Left lung (tissue), 10 donors: Measurements from ENCODE around the gene NTSR2. TPM values are rescaled to one million over a fixed set of nuclear protein-coding genes. Genes with fewer than 3 reads are reported as not detected.

Source experiments
- ATAC-seq: fragments of 200-7000 bp; cut with Tn5 transposase; one replicate; pipeline ENCODE4 v1.9.1; 2020; ENCODE audit warnings: moderate library complexity
- DNase-seq, 4 donors: peaks; one replicate each; pipeline ENCODE4 v3.0.0-alpha.2; 2013 to 2020
- H3K27ac ChIP-seq, 2 donors: fragments of 200-600 bp; sonication (generic) in 1 of 2; one replicate each; pipeline versions ENCODE4 v1.5.0 to v1.8.0; 2020 to 2021
- H3K27me3 ChIP-seq, 2 donors: fragments of 200-600 bp; sonication (generic) in 1 of 2; one replicate each; pipeline versions ENCODE4 v1.5.0 to v1.8.0; 2020 to 2021
- H3K36me3 ChIP-seq, 2 donors: fragments of 200-600 bp; sonication (generic) in 1 of 2; one replicate each; pipeline versions ENCODE4 v1.5.0 to v1.8.0; 2020 to 2021
- H3K4me1 ChIP-seq, 2 donors: fragments of 200-600 bp; one replicate each; pipeline ENCODE4 v1.8.0; 2021
- H3K4me3 ChIP-seq, 2 donors: fragments of 200-600 bp; sonication (generic) in 1 of 2; one replicate each; pipeline versions ENCODE4 v1.5.0 to v1.8.0; 2020 to 2021; ENCODE audit warnings: mild to moderate bottlenecking in 1 of 2
- H3K9me3 ChIP-seq, 2 donors: fragments of 200-600 bp; sonication (generic) in 1 of 2; one replicate each; pipeline versions ENCODE4 v1.5.0 to v1.8.0; 2020 to 2021
- intact Hi-C, 2 donors: fragments of 100-400 bp; cut with DNase I; formaldehyde crosslinking; loops; one replicate each; pipeline versions ENCODE4 v1.11.2 to v1.14.2; 2022
- polyA plus RNA-seq, 6 donors: library from polyadenylated mRNA; unstranded; fragments of 120-200 nt; gene quantifications; one replicate each; pipeline ENCODE4 v1.2.1, GENCODE V29; 2013; ENCODE audit not compliant: insufficient read length in 6 of 6
- total RNA-seq, 2 donors: library from RNA; stranded (reverse); fragmentation: NEBNext Ultra II Directional; extraction: Animal tissue kit (Norgen Biotek cat#: 25700); gene quantifications; one replicate each; pipeline ENCODE4 v1.2.1, GENCODE V29; 2021
- TF ChIP-seq, protein P1 (sequence below), 2 donors: fragments of 200-600 bp; sonication (generic) in 1 of 2; IDR thresholded peaks; one replicate each; pipeline versions ENCODE4 v1.5.0 to v1.8.0; 2021; ENCODE audit warnings: antibody characterized with exemption in 2 of 2
- donor health status: DM: no; HTN: yes; CAD: no.
- donor health status: DM: no; HTN: no; CAD: no.

The NTSR2 gene
- total and polyA plus RNA-seq, 8 donors: not detected

DNA sequence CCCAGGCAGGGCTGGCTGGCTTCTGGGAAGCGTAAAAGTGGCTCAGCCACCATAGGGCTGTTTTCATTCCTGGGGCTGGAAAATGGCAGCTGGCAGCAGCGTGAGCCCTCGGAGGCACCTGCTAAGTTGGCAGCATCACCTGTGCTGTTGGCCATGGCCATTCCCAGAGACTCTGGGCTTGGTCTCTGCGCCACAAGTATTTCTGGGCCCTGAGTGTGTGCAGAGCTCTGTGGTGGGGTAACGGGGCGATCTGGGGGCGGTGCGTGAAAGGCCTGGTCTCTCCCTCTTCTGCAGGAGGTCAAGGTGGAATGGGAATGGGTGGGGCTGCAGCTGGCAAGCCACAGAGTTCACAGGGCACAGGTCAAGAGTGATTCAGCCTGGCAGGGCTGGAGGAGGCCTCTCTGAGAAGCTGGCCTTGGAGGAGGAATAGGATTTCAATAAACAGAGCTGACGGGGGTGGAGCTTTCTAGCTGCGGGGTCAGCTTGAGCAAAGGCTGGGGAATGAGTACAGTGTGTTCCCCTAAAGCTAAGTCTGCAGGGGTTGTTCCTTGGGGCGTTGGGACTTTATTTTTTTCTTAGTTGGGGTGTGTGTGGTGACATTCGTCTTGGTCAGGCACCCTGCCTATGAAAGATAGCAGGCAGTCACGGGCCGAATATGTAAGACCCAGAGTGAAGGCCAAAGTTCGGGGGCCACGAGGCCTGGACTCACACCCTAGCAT lies 10.3 kb upstream of the NTSR2 start:
- Histone ChIP-seq H3K4me1 (no peaks in the 10 kb centered on the region), H3K27me3 (peaks cover 11 to 63% of the 10 kb centered on the region in 2 donors), H3K9me3 (no peaks in the 10 kb centered on the region), H3K4me3 (no peak overlapping the region), H3K36me3 (no peaks in the 10 kb centered on the region), H3K27ac (no peak overlapping the region)
- ATAC-seq (no peak), DNase-seq (no peak)
- intact Hi-C loops: no loop called here
- TF ChIP-seq, protein P1, sequence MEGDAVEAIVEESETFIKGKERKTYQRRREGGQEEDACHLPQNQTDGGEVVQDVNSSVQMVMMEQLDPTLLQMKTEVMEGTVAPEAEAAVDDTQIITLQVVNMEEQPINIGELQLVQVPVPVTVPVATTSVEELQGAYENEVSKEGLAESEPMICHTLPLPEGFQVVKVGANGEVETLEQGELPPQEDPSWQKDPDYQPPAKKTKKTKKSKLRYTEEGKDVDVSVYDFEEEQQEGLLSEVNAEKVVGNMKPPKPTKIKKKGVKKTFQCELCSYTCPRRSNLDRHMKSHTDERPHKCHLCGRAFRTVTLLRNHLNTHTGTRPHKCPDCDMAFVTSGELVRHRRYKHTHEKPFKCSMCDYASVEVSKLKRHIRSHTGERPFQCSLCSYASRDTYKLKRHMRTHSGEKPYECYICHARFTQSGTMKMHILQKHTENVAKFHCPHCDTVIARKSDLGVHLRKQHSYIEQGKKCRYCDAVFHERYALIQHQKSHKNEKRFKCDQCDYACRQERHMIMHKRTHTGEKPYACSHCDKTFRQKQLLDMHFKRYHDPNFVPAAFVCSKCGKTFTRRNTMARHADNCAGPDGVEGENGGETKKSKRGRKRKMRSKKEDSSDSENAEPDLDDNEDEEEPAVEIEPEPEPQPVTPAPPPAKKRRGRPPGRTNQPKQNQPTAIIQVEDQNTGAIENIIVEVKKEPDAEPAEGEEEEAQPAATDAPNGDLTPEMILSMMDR (IDR thresholded peaks at IDR 0.05): no peak

DNA sequence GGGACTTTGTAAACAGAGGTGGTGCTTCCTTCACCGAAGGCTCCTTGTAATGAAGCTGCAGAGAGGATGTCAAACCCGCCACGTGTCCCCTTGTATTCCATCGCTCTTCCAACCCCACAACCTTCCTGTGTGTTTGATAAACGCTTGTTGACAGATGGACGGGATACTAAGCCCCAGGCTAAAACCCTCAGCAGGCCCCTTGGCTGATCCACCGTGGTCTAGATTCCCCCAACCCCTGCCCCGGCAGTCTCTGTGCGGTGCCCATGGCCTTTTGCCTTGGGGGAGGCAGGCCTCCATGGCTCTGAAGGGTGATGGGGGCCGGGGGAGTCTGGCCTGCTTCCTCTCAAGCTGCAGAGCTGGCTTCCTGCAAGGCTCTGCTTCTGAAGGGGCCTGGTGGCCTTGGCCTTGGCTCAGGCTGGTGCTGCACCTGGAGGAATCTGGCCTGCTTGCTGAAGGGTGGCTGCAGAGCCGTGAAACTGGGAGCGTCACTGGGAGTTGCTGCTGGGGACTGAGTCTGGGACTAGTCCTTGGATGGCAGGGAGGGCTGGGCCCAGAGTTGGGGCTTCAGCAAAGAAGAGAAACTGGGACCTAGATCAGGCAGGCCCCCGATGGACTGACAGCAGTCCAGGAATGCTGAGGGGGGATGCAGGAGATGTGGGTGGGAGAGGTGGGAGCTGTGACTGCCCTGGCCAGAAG lies 9.6 kb upstream of the NTSR2 start:
- no peak overlapping the region for H3K27ac ChIP-seq

DNA sequence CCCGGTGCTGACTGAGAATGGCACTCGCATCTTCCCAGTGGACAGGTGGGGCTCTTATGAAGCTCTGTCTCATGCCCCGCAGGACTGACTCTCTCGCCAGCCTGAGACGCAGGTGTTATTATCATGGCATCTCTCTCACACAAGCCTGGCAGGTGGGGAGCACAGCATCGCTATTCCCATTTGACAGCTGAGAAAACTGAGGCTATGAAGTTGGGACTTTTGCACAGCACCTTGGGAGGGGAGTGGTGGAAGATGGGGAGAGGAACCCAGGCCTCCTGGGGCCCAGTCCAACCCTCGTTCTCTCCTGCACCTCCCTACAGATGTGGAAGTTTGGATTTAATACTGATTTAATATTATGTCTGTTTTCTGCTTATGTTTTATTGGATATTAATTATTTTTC lies 9.0 kb upstream of the NTSR2 start:
- Histone ChIP-seq H3K36me3 (no peaks in the 10 kb centered on the region), H3K4me3 (no peak overlapping the region), H3K4me1 (no peaks in the 10 kb centered on the region), H3K9me3 (no peaks in the 10 kb centered on the region), H3K27me3 (peaks cover 11 to 72% of the 10 kb centered on the region in 2 donors), H3K27ac (no peak overlapping the region)
- TF ChIP-seq, protein P1 (IDR thresholded peaks at IDR 0.05): no peak
- intact Hi-C loops: no loop called here
- ATAC-seq (no peak), DNase-seq (no peak)

More for the DNA sequence above, 9.6 kb upstream of the NTSR2 start:
- intact Hi-C loops: no loop called here
- Histone ChIP-seq H3K9me3 (no peaks in the 10 kb centered on the region), H3K36me3 (no peaks in the 10 kb centered on the region), H3K4me3 (no peak overlapping the region), H3K4me1 (no peaks in the 10 kb centered on the region), H3K27me3 (peaks cover 11 to 70% of the 10 kb centered on the region in 2 donors)
- no peak for DNase-seq
- TF ChIP-seq, protein P1 (IDR thresholded peaks at IDR 0.05): no peak
- ATAC-seq: no peak

DNA sequence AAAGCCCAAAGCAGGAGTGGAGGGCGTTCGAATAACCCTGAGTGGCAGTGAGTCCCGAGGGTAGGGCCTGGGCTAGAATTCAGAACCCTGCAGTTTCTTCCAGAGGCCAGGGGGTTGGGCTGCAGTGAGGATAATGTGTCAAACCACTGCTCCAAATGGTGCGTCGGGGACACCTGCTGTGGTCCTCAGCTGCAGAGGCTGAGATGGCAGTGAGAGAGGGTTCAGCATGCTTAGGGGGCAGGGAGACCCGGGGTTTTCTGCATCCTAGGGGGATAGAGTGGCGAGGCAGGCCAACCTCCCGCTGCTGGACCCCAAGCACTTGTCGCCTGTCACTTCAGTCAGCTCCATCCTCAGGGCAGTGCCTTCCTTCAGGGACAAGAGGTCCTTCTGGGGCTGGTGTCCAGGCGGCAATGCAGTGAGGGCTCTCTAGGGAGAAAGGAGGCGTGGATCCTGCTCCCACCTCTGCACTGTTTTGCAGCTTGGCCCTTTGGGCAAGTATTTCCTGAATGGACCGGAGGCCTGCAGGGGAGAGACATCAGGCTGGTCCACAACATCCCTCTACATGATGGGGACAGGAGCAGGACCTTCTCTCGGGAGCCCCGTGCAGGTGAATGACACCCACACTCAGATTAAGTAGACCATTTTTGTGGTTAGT lies 8.4 kb upstream of the NTSR2 start:
- DNase-seq: no peak
- H3K27me3 ChIP-seq: peaks cover 11 to 72% of the 10 kb centered on the region in 2 donors
- no peaks in the 10 kb centered on the region for H3K9me3 ChIP-seq
- no peak overlapping the region for H3K27ac ChIP-seq
- intact Hi-C loops: no loop called here
- TF ChIP-seq, protein P1 (IDR thresholded peaks at IDR 0.05): no peak
- no peak for ATAC-seq
- no peaks in the 10 kb centered on the region for H3K4me1 ChIP-seq
- no peak overlapping the region for H3K4me3 ChIP-seq
- no peaks in the 10 kb centered on the region for H3K36me3 ChIP-seq
